C4-2B (cell line): ENCODE measurements around the gene TEKTIP1.

Experiments used
- H3K27ac ChIP-seq: fragments of 450-650 bp; 2 replicates; pipeline ENCODE4 v1.5.1; 2017
- CTCF ChIP-seq: fragments of 450-650 bp; conservative IDR thresholded peaks from 2 replicates; pipeline ENCODE4 v1.5.1; 2017; ENCODE audit warnings: mild to moderate bottlenecking
- ZFX ChIP-seq: fragments of 450-650 bp; IDR thresholded peaks from 2 replicates; pipeline ENCODE4 v1.6.1; 2017

TEKTIP1 gene

GRCh38 chr19:3573162-3573857 is 34.3 kb downstream of the TEKTIP1 start:
- TF ChIP-seq CTCF (no peak), ZFX (peak; percentile 72; the same call in 1 of the 2 replicates)
- peak overlapping the region; percentile 97 for H3K27ac ChIP-seq

GRCh38 chr19:3573858-3574637 is 35.1 kb downstream of the TEKTIP1 start:
- TF ChIP-seq CTCF (no peak), ZFX (no peak)
- H3K27ac ChIP-seq = peak overlapping the region; percentile 97

- no peak for TF ChIP-seq ZFX
- no peak for TF ChIP-seq CTCF
Measured at GRCh38 chr19:3575260-3575741, 36.3 kb downstream of the TEKTIP1 start.

GRCh38 chr19:3575949-3576673 is 37.1 kb downstream of the TEKTIP1 start:
- no peak for TF ChIP-seq CTCF
- no peak for TF ChIP-seq ZFX
- H3K27ac ChIP-seq = no peak overlapping the region

More at GRCh38 chr19:3575260-3575741, 36.3 kb downstream of the TEKTIP1 start:
- no peak overlapping the region for H3K27ac ChIP-seq

GRCh38 chr19:3576696-3577443 is 37.9 kb downstream of the TEKTIP1 start:
- TF ChIP-seq CTCF (no peak), ZFX (no peak)
- H3K27ac ChIP-seq = no peak overlapping the region

- TF ChIP-seq CTCF (no peak), ZFX (no peak)
- H3K27ac ChIP-seq = no peak overlapping the region
Measured at GRCh38 chr19:3577723-3578344, 38.9 kb downstream of the TEKTIP1 start.
